Heart left ventricle (tissue), 13 donors: Measurements from ENCODE around the gene HS3ST1.

ENCODE experiments used
- POLR2A ChIP-seq, 2 donors: fragments of 450-650 bp; IDR thresholded peaks; one replicate each; pipeline ENCODE4 v1.6.1; 2017; ENCODE audit warnings: antibody characterized with exemption in 2 of 2, mild to moderate bottlenecking in 2 of 2, moderate library complexity in 2 of 2
- TF ChIP-seq, protein P1 (sequence below), 12 donors: fragments of 200-600 bp; sonication (generic) in 4 of 12; IDR thresholded peaks; one replicate each; pipeline versions ENCODE4 v1.5.0 to v1.8.0; 2018 to 2022; ENCODE audit warnings: antibody characterized with exemption in 12 of 12, mild to moderate bottlenecking in 5 of 12
- donor health status: ischemic (EF 13 %, LVEDD 7.1; RV severe dilation, severe dysfunction).
- donor health status: DM: no; HTN: yes; CAD: no.
- donor health status: DM: no; HTN: no; CAD: no.
- donor health status: ischemic (EF 25% LVEDD 6.9; RV normal size, moderate dysfunction).
- donor health status: ischemic (EF 25% LVEDD 5.7; RV mildly dilated, moderate dysfunction).
- donor health status: ischemic (EF 35%, LVEDD 5.7; RV mildly dilated, moderate dysfunction).
- donor health status: nonischemic (EF 11% LVEDD 7.7; RV severe dilation, severe dysfunction).
- donor health status: DM: yes; HTN: yes; CAD: no.
- donor health status: PGD.
- donor health status: ischemic (EF 29% LVEDD 5.4; RV normal size, mild dysfunction).
- donor health status: nonischemic (EF 23%, LVEDD 6.1; RV moderate dilation, normal function).

DNA sequence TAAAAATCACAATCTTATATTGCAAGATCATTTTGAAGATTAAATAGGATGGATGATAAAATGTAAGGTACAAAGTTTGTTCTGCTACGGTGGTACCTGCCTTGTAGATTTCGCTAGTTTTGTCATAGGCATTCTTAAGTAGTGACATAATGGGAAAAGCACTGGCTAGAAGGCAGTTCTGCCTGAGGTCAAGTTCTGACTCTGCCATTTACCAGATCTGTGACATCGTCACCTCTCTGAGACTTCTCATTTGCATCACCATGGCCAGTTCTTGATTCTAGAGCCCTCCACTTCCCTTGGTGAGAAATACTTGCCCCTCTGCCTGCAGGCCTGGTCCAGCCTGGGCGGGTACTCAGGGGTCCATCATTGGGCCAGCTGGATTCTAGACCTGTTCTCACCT is 85.2 kb downstream of the HS3ST1 start:
- TF ChIP-seq, protein P1, sequence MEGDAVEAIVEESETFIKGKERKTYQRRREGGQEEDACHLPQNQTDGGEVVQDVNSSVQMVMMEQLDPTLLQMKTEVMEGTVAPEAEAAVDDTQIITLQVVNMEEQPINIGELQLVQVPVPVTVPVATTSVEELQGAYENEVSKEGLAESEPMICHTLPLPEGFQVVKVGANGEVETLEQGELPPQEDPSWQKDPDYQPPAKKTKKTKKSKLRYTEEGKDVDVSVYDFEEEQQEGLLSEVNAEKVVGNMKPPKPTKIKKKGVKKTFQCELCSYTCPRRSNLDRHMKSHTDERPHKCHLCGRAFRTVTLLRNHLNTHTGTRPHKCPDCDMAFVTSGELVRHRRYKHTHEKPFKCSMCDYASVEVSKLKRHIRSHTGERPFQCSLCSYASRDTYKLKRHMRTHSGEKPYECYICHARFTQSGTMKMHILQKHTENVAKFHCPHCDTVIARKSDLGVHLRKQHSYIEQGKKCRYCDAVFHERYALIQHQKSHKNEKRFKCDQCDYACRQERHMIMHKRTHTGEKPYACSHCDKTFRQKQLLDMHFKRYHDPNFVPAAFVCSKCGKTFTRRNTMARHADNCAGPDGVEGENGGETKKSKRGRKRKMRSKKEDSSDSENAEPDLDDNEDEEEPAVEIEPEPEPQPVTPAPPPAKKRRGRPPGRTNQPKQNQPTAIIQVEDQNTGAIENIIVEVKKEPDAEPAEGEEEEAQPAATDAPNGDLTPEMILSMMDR (IDR thresholded peaks at IDR 0.05): no peak
- no peak for TF ChIP-seq POLR2A (IDR thresholded peaks at IDR 0.05)
